Measurements from ENCODE around the gene PRICKLE2.

PRICKLE2 gene

GRCh38 chr3:64247991-64248646 lies 22.9 kb upstream of the PRICKLE2 start:
- DNase-seq: no peak

DNA sequence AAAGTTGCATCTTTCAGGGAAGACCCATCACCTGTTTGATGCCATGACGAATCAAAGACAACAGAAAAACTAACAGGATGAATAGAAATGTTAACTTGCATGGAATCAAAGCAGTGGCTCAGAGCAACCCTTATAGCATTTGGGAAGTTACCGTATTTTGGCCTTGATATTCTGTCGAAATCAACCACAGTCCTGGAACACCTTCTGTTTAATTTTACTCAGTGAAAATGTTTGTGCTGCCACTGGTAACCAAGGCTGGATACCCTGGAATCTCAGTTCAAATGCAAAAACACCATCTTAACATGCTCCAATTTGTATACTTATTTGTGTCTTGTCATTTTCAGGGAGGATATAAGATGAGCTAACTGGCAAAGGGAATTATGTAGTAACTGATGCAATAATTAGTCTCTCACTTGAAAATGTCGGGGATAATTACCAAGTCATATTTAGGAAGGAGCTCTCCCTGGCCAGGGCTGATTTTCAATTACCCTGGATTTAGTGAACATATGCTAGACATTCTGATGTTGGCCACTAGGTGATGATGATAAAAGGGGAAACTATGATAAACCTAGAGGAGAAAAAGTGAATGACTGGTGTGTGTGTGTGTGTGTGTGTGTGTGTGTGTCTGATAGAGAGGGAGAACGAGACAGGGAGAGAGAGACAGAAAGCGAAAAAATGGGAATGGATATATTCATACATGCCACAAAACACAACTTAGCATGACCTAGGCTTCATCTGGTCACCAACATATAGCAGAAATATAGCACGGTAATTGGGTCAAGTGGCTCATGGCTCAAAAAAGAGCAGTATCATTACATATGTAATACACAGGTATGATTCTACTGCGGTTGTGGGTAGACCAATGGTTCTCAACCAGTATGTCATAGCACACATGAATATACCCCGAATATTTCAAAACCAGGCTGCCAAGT lies 19.0 kb upstream of the PRICKLE2 start:
- no peak for DNase-seq

GRCh38 chr3:64242435-64242834 lies 17.2 kb upstream of the PRICKLE2 start:
- DNase-seq: no peak

DNA sequence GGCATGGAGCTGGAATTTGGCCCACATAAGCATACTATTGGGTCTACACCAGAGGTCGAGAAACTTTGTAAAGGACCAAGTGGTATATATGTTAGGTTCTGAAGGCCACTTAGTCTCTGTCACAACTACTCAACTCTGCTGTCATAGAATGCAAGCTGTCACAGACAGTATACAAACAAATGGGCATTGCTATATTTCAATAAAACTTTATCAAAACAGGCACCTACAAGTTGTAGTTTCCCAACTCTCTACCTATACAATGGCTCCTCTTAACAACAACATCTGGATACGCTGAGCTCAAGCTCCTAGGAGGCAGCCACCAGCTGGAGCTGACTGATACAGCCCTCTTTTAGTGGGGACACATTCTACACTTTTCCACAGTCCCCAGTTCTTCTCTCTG lies 15.7 kb upstream of the PRICKLE2 start:
- DNase-seq: no peak

- no peak for DNase-seq
Observed at GRCh38 chr3:64240396-64240795, 15.1 kb upstream of the PRICKLE2 start.

DNA sequence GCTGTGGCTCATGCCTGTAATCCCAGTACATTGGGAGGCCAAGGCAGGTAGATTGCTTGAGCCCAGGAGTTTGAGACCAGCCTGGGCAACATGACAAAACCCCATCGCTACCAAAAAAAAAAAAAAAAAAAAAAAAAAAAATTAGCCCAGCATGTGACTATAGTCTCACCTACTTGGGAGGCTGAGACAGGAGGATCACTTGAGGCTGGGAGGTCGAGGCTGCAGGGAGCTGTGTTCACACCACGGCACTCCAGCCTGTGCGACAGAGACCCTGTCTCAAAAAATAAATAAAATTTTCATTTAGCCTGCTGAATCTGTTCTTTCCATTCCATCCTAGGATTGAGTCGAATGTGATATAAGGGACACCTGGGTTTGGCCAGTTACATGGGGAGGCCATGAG lies 14.6 kb upstream of the PRICKLE2 start:
- DNase-seq: no peak

GRCh38 chr3:64238971-64239667 lies 13.9 kb upstream of the PRICKLE2 start:
- no peak for DNase-seq

- DNase-seq: no peak
Observed at GRCh38 chr3:64237083-64237482, 11.8 kb upstream of the PRICKLE2 start.

- DNase-seq: no peak
Observed at GRCh38 chr3:64235605-64236004, 10.3 kb upstream of the PRICKLE2 start.

- no peak for DNase-seq
Observed at GRCh38 chr3:64234571-64234970, 9.3 kb upstream of the PRICKLE2 start.

DNA sequence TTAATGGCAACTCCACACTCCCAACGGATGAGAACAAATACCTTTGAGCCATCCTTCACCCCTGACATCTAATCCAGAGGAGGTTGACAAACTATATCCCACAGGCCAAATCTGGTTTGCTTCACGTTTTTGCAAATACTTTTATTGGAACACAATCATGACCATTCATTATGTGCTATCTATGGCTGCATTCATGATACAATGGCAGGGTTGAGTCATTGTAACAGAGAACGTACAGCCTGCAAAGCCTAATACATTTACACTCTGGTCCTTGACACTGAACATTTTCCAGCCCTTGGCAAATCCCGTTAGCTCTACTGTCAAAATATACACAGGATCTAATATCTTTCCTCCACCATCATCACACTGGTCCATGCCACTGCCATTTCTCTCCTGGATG lies 7.6 kb upstream of the PRICKLE2 start:
- DNase-seq: no peak

- DNase-seq: no peak
Observed at GRCh38 chr3:64229903-64230302, 4.6 kb upstream of the PRICKLE2 start.

GRCh38 chr3:64228110-64228509 lies 2.8 kb upstream of the PRICKLE2 start:
- no peak for DNase-seq

GRCh38 chr3:64226730-64227129 lies 1.5 kb upstream of the PRICKLE2 start:
- DNase-seq: no peak

DNA sequence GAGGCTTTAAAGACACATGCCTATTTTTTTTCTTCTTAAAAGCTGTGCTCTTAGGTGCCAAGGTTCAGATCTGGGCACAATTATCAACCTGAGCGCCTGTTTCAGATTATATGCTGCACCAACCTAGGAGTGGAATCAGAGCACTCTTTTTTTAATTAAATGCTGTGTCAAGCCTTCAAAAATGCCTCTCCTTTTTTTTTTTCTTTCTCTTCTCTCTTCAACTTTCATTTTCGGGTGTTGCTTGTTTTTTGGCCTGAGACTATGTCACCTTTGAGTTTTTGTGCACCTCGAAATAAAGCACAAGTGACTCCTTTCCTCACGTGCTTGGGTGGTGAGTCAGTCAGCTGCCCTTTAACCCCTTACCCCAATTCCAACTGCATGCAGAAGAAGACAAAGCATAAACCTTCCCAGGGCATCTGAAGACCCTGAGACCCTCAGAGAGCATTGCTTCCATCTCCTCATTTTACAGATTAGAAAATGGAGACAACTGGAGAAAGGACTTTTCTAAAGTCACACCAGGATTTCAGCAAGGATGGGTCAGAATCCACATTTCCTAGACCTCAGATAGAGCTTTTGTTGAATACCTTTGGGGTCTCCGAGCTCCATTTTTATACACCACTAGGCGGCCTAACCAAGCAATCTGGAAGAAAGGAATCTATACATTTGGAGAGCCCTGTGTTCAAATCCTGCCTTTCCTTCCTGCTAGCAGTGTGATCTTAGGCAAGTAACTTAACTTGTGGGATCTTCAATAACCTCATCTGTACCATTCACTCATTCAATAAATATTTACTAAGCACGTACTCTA lies 631 bp upstream of the PRICKLE2 start:
- no peak for DNase-seq

GRCh38 chr3:64223791-64224745 lies 1.2 kb downstream of the PRICKLE2 start:
- no peak for DNase-seq

GRCh38 chr3:64222501-64223111 lies 2.7 kb downstream of the PRICKLE2 start:
- no peak for DNase-seq

DNA sequence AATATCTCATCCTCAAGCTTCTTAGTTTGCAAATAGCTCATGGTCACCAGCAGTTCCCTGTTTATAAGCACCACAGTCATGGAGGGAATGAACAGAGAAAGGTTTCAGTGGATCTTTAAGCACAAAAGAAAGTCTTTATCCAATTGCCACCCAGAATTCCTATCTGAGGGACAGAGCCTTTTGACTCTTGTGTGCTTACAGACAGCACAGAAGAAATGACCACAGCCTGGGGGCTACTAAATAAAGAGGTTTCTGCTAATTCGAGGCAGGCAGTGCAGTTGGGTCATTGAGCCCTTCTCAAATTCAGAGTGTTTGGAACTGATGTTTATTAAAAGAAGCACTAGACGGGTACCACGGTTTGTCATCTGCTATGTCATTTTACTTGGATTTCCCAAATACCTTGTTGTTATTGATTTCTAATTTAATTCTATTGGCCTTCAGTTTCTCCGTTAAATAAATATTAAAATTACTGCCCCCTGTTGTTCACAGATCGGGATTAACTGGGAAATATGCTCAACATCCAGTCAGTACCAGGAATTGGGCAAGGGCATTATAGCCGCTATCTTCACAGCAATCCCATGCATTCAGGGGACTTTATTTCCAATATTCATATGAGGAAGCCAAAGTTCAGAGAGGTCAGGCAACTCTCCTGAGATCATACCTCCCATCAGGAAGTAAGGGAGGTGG lies 3.6 kb downstream of the PRICKLE2 start:
- DNase-seq: no peak

- DNase-seq: no peak
Observed at GRCh38 chr3:64220161-64220914, 4.9 kb downstream of the PRICKLE2 start.

- no peak for DNase-seq
Observed at GRCh38 chr3:64218746-64219145, 6.5 kb downstream of the PRICKLE2 start.

Data from activated effector memory CD4-positive, alpha-beta T cell treated with Interleukin-2 at 50 U/mL for 16 hours (primary cell).